ENCODE results near the gene CRYGB. TPM values are rescaled to one million over a fixed set of nuclear protein-coding genes. Genes with fewer than 3 reads are reported as not detected.

CRYGB gene
- total and polyA plus RNA-seq, 8 donors, result not detected

DNA sequence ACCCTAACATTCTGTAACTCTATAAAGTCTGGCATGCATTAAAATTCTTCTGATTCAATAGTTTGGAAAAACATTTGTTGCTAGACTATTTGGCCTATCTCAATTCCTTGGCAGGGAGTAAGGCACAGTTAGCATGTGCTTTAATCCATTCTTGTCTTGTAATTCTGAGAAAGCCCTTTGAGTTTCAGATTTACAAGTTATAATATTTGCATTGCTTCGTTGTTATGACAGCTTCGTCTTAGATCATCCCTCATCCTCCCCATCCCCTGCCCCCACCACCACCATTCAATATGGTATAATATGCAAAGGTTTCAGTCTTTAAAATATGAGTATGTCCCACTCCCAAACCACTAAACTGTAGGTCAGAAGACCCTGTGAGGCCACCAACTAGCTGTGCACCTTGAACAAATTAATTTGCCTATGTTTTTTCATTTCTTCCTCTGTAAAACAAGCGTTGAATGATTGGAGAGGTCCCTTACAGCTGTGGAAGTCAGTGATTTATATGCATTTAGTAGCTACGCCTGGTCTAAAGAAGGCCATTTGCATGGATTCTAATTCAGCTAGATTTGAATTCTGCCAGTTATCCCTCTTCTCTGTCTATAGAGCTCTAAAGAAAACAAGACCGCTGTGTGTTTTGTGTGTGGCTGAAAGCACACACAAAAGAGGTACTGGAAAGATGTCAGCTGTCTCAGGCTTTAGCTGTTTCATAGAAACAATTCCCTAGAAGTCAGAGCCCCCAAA is 43.3 kb upstream of the CRYGB start:
- peaks cover 0 to under 1% of the 10 kb centered on the region in 2 donors for H3K4me1 ChIP-seq
- peaks cover 0 to 3% of the 10 kb centered on the region in 2 donors for H3K27me3 ChIP-seq
- H3K9me3 ChIP-seq, result no peaks in the 10 kb centered on the region
- no peak overlapping the region for H3K4me3 ChIP-seq
- intact Hi-C loops (cut with DNase I), result no loop called here
- no peak for ATAC-seq
- DNase-seq, result no peak
- no peak overlapping the region for H3K27ac ChIP-seq
- no peaks in the 10 kb centered on the region for H3K36me3 ChIP-seq
- TF ChIP-seq, protein P1, sequence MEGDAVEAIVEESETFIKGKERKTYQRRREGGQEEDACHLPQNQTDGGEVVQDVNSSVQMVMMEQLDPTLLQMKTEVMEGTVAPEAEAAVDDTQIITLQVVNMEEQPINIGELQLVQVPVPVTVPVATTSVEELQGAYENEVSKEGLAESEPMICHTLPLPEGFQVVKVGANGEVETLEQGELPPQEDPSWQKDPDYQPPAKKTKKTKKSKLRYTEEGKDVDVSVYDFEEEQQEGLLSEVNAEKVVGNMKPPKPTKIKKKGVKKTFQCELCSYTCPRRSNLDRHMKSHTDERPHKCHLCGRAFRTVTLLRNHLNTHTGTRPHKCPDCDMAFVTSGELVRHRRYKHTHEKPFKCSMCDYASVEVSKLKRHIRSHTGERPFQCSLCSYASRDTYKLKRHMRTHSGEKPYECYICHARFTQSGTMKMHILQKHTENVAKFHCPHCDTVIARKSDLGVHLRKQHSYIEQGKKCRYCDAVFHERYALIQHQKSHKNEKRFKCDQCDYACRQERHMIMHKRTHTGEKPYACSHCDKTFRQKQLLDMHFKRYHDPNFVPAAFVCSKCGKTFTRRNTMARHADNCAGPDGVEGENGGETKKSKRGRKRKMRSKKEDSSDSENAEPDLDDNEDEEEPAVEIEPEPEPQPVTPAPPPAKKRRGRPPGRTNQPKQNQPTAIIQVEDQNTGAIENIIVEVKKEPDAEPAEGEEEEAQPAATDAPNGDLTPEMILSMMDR (IDR thresholded peaks at IDR 0.05), result no peak

- intact Hi-C loops (cut with DNase I), result no loop called here
These were observed 40.9 kb upstream of the CRYGB start for GRCh38 chr2:208186893-208187292.

GRCh38 chr2:208186465-208186864 is 40.5 kb upstream of the CRYGB start:
- intact Hi-C loops (cut with DNase I), result no loop called here
- ATAC-seq (no peak), DNase-seq (no peak)
- H3K36me3 ChIP-seq, result no peaks in the 10 kb centered on the region
- peaks cover 3 to 4% of the 10 kb centered on the region in 2 donors for H3K27me3 ChIP-seq
- H3K9me3 ChIP-seq, result no peaks in the 10 kb centered on the region
- TF ChIP-seq, protein P1 (IDR thresholded peaks at IDR 0.05), result no peak
- peaks cover 0 to 9% of the 10 kb centered on the region in 2 donors for H3K4me1 ChIP-seq
- H3K27ac ChIP-seq, result no peak overlapping the region
- H3K4me3 ChIP-seq, result no peak overlapping the region

More at GRCh38 chr2:208186893-208187292, 40.9 kb upstream of the CRYGB start:
- DNase-seq (no peak), ATAC-seq (no peak)
- TF ChIP-seq, protein P1 (IDR thresholded peaks at IDR 0.05), result no peak
- H3K9me3 ChIP-seq, result no peaks in the 10 kb centered on the region
- no peak overlapping the region for H3K27ac ChIP-seq
- no peaks in the 10 kb centered on the region for H3K36me3 ChIP-seq
- peaks cover 0 to 9% of the 10 kb centered on the region in 2 donors for H3K4me1 ChIP-seq
- no peak overlapping the region for H3K4me3 ChIP-seq
- H3K27me3 ChIP-seq, result peaks cover 3 to 4% of the 10 kb centered on the region in 2 donors

DNA sequence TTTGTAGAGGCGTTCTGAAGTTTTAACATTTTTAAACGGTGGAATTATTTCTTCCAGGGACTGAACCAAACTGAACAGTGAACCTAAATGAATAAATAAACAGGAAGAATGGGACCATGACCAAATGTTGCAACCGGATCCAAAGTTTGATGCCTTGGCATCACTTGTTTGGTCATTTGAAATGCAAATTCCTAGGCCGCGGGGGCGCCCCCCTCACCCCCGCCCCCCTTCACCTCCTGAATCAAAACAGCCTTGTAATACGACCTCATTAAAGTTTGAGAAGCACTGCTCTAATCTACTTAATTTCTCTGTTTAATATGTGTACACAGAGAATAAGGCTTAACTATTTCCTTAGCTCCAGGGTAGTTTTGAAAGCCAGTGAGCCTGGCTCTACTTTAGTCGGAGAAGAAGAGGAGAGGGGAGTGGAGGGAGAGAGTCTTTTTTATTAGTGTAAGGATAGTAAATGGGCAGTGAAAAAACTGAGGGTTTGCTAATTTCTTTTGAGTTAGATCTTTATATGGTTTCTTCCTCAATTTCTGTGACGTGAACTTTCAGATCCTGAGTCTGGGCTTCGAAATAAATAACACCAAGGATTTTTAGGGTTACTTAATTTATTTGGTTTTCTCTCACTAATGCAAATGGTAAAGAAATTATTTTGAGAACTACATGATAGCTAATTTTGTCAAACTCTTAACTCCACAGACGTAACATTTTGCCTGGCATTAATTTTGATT is 38.2 kb upstream of the CRYGB start:
- Histone ChIP-seq H3K27ac (no peak overlapping the region), H3K4me3 (no peak overlapping the region), H3K36me3 (no peaks in the 10 kb centered on the region), H3K9me3 (no peaks in the 10 kb centered on the region), H3K4me1 (peaks cover 0 to 9% of the 10 kb centered on the region in 2 donors), H3K27me3 (peaks cover 3 to 4% of the 10 kb centered on the region in 2 donors)
- no peak for ATAC-seq
- intact Hi-C loops (cut with DNase I), result no loop called here
- DNase-seq, result no peak
- TF ChIP-seq, protein P1 (IDR thresholded peaks at IDR 0.05), result no peak

GRCh38 chr2:208183526-208183925 is 37.6 kb upstream of the CRYGB start:
- no peak overlapping the region for H3K4me3 ChIP-seq
- intact Hi-C loops (cut with DNase I), result no loop called here
- H3K27me3 ChIP-seq, result peaks cover 3 to 4% of the 10 kb centered on the region in 2 donors
- peaks cover 0 to 9% of the 10 kb centered on the region in 2 donors for H3K4me1 ChIP-seq
- no peak overlapping the region for H3K27ac ChIP-seq
- DNase-seq (peak in 2 of 4 donors; percentile 48 to 83), ATAC-seq (no peak)
- H3K36me3 ChIP-seq, result no peaks in the 10 kb centered on the region
- TF ChIP-seq, protein P1 (IDR thresholded peaks at IDR 0.05), result no peak
- no peaks in the 10 kb centered on the region for H3K9me3 ChIP-seq
